Small intestine (tissue), 7 donors: ENCODE data around the gene UGT1A3. TPM values are rescaled to one million over a fixed set of nuclear protein-coding genes. Genes with fewer than 3 reads are reported as not detected.

ENCODE experiments used
- DNase-seq, 2 donors: peaks; one replicate each; pipeline versions ENCODE4 v3.0.0 to v3.0.0-alpha.2; 2013
- FAIRE-seq: peaks from 2 replicates; lab custom pipeline; 2012; peaks lifted over from hg19 to GRCh38; lab: Jason Lieb, UNC
- H3K27ac ChIP-seq, 3 donors: one replicate each; pipeline ENCODE4 v1.5.1; 2013; ENCODE audit warnings: low read length in 2 of 3, mild to moderate bottlenecking in 2 of 3, control low read depth in 1 of 3, inconsistent platforms in 1 of 3, low read depth in 1 of 3, moderate library complexity in 1 of 3
- H3K27me3 ChIP-seq, 3 donors: one replicate each; pipeline ENCODE4 v1.6.1; 2013; ENCODE audit warnings: low read length in 3 of 3, inconsistent platforms in 1 of 3; ENCODE audit not compliant: control insufficient read depth in 3 of 3, insufficient read depth in 3 of 3
- H3K36me3 ChIP-seq, 3 donors: one replicate each; pipeline ENCODE4 v1.6.1; 2013; ENCODE audit warnings: low read length in 3 of 3, inconsistent platforms in 1 of 3, low read depth in 1 of 3, mild to moderate bottlenecking in 1 of 3, moderate library complexity in 1 of 3; ENCODE audit not compliant: control insufficient read depth in 3 of 3, insufficient read depth in 2 of 3
- H3K4me1 ChIP-seq, 3 donors: one replicate each; pipeline ENCODE4 v1.6.1; 2013; ENCODE audit warnings: low read length in 2 of 3, inconsistent platforms in 1 of 3, low read depth in 1 of 3, mild to moderate bottlenecking in 1 of 3, moderate library complexity in 1 of 3; ENCODE audit not compliant: control insufficient read depth in 3 of 3, insufficient read depth in 2 of 3
- H3K4me3 ChIP-seq, 3 donors: one replicate each; pipeline ENCODE4 v1.5.1; 2013; ENCODE audit warnings: low read length in 3 of 3, control low read depth in 1 of 3, inconsistent platforms in 1 of 3, low read depth in 1 of 3, mild to moderate bottlenecking in 1 of 3, moderate library complexity in 1 of 3
- H3K9me3 ChIP-seq, 2 donors: one replicate each; pipeline ENCODE4 v1.6.1; 2013; ENCODE audit warnings: low read depth in 1 of 2, low read length in 1 of 2; ENCODE audit not compliant: control insufficient read depth in 2 of 2, insufficient read depth in 1 of 2
- WGBS, 3 donors: extraction: QIAGEN DNeasy Blood & Tissue Kit; methylation state at CpG; one replicate each; pipeline ENCODE4 v1.1.7; 2013; 5-methylcytosine and 5-hydroxymethylcytosine counted together
- polyA plus RNA-seq, 4 donors: library from polyadenylated mRNA; stranded (reverse) in 3 of 4; unstranded in 1 of 4; fragments of 200-250 nt in 3 of 4; fragments of 120-200 nt in 1 of 4; gene quantifications; one replicate each; pipeline versions ENCODE4 v1.2.1 to v1.2.3, GENCODE V29; 2013
- donor health status: healthy with polysubstance abuse.
- donor health status: control.
- donor health status: control.
- donor health status: Bipolar disorder and iron deficiency.
- donor health status: healthy.

UGT1A3 gene
- polyA plus RNA-seq, 4 donors, result 0.22 to 6.8 (median 2.7) TPM

- Histone ChIP-seq H3K27ac (no peak overlapping the region), H3K4me3 (no peak overlapping the region), H3K9me3 (no peaks in the 10 kb centered on the region), H3K36me3 (no peaks in the 10 kb centered on the region), H3K27me3 (peaks cover 0 to 2% (median 0%) of the 10 kb centered on the region in 3 donors), H3K4me1 (no peaks in the 10 kb centered on the region)
- no peak for FAIRE-seq
- no peak for DNase-seq
- 77 to 82% (median 81%) methylated on average over 10 of the region's 10 CpGs for WGBS, 3 donors
These were observed 79.4 kb downstream of the UGT1A3 start for GRCh38 chr2:233807966-233808935.

DNA sequence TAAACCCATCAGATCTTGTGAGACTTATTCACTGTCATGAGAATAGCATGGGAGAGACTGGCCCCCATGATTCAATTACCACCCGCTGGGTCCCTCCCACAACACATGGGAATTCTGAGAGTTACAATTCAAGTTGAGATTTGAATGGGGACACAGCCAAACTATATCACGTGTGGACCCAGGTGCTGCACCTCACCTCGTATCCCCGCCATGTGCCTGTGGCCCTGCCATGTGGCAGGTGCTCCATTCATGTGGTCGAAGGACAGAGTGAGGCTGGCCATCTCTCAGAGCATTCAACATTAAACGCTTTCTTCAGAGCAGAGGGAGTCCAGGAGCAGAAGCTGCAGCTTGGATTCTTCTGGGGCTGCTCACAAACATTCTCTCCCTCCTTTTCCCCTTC is 81.5 kb downstream of the UGT1A3 start:
- FAIRE-seq (no peak), DNase-seq (no peak)
- no peaks in the 10 kb centered on the region for H3K4me1 ChIP-seq
- peaks cover 0 to 2% (median 0%) of the 10 kb centered on the region in 3 donors for H3K27me3 ChIP-seq
- H3K4me3 ChIP-seq, result no peak overlapping the region
- 88 to 97% (median 91%) methylated on average over 6 of the region's 6 CpGs for WGBS, 3 donors
- H3K27ac ChIP-seq, result no peak overlapping the region
- no peaks in the 10 kb centered on the region for H3K9me3 ChIP-seq
- no peaks in the 10 kb centered on the region for H3K36me3 ChIP-seq

DNA sequence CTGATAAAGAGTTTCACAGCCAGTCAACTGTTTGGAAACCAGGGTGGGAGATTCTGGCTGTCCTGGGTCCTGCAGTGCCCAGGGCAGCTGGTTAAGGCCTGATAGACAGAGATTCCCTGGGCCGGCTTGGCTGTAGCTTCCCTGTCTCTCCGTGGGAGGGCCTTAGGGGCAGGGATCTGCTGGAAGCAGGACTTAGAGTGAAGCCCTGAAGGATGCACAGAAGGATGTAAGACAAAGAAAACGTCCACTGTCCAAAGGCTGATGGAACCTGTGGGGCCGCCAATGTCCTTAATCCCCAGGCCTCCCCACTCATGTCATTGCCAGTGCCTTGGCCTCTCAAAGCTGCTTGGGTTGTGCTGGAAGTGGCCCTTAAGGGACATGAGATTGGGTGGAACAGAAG is 82.2 kb downstream of the UGT1A3 start:
- peaks cover 0 to 2% (median 0%) of the 10 kb centered on the region in 3 donors for H3K27me3 ChIP-seq
- H3K4me3 ChIP-seq, result no peak overlapping the region
- H3K9me3 ChIP-seq, result no peaks in the 10 kb centered on the region
- FAIRE-seq (no peak), DNase-seq (no peak)
- no peak overlapping the region for H3K27ac ChIP-seq
- H3K36me3 ChIP-seq, result no peaks in the 10 kb centered on the region
- WGBS, 3 donors, result 66 to 81% (median 71%) methylated on average over 4 of the region's 4 CpGs
- no peaks in the 10 kb centered on the region for H3K4me1 ChIP-seq

GRCh38 chr2:233811732-233812131 is 82.9 kb downstream of the UGT1A3 start:
- H3K27me3 ChIP-seq, result peaks cover 0 to 2% (median 0%) of the 10 kb centered on the region in 3 donors
- DNase-seq (no peak), FAIRE-seq (no peak)
- peaks cover 0 to 2% of the 10 kb centered on the region in 2 donors for H3K9me3 ChIP-seq
- H3K4me3 ChIP-seq, result no peak overlapping the region
- no peaks in the 10 kb centered on the region for H3K36me3 ChIP-seq
- H3K4me1 ChIP-seq, result peaks cover 0 to 5% (median 0%) of the 10 kb centered on the region in 3 donors
- 89 to 98% (median 90%) methylated on average over 8 of the region's 8 CpGs for WGBS, 3 donors
- H3K27ac ChIP-seq, result no peak overlapping the region

DNA sequence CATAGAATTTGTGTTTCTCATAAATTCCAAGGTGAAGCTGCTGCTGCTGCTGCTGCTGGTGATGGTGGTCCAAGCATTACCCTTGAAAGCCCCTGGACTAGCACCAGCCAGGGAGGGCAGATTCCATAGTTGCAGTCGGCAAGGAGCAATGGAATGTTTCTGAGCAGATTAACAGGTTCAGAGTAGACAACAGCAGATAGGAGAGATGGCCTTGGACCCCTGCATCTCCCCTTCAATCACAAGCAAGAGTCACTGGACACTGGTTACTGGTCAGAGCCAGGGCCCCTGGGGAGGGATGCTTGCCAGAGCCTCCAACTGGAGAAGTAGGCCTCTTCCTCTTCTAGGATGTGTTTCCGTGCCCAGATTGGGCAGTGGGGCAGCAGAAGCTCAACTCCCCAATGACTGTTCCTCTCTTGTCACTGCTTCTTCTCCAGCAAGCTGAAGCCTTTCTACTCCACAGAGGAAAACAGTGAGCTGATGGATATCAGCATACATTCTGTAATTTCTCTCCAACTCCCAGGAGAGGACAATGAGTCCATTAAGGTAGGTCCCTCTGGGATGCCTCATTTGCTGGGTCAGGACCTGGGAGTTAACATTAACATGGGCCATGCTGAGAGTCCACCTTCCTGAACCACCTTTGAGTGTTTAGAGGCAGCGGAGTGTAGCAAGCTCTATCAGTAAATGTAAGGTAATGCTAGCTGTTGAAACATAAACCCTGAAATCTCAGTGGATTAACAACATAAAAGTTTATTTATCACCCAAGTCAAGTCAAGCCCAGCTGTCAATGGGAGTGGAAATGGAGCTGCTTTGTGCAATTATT is 84.6 kb downstream of the UGT1A3 start:
- WGBS, 3 donors, result 89 to 92% (median 92%) methylated on average over 3 of the region's 3 CpGs
- peaks cover 0 to 2% of the 10 kb centered on the region in 2 donors for H3K9me3 ChIP-seq
- H3K4me1 ChIP-seq, result peaks cover 0 to 20% (median 0%) of the 10 kb centered on the region in 3 donors
- H3K36me3 ChIP-seq, result no peaks in the 10 kb centered on the region
- FAIRE-seq (no peak), DNase-seq (no peak)
- no peak overlapping the region for H3K4me3 ChIP-seq
- no peaks in the 10 kb centered on the region for H3K27me3 ChIP-seq
- no peak overlapping the region for H3K27ac ChIP-seq

DNA sequence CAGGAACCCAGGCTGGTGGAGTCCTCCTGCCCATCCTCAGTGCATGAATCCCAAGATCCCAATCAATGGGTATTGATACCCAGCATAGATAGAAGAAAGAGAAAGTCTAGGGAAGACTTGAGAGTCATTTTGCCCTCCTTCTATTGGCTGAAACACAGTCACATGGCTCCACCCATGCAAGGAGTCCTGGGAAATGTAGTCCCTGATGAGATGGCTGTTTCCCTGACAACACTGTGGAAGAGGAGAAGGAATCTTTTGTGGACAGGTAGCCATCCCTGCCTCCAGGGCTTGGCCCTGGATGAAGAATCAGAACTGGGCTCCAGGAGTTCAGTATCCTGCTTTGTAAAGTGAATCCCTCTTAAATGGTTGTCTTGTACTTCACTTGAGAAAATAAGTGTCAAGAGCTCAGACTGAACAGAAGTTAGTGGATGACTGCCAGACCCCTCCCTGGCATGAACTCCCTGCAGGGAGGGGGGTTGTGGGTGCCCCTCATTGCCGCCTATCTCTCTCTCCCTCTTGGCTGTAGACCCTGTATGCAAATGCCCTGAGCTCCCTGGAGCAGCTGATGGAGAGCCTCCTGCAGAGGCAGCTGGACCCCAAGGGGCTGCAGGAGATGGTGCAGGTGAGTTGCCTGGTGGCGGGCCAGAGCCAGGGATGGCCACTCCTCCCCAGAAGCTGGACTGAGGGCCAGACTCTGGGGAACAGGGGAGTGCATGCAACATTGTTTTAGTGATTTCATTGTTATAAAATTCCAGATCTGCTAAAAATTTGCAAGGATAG is 85.4 kb downstream of the UGT1A3 start:
- peaks cover 0 to 2% of the 10 kb centered on the region in 2 donors for H3K9me3 ChIP-seq
- H3K27ac ChIP-seq, result no peak overlapping the region
- H3K36me3 ChIP-seq, result no peaks in the 10 kb centered on the region
- H3K4me3 ChIP-seq, result no peak overlapping the region
- H3K27me3 ChIP-seq, result no peaks in the 10 kb centered on the region
- WGBS, 3 donors, result 83 to 100% (median 91%) methylated on average over 2 of the region's 2 CpGs
- H3K4me1 ChIP-seq, result peaks cover 0 to 23% (median 0%) of the 10 kb centered on the region in 3 donors
- FAIRE-seq (no peak), DNase-seq (no peak)

DNA sequence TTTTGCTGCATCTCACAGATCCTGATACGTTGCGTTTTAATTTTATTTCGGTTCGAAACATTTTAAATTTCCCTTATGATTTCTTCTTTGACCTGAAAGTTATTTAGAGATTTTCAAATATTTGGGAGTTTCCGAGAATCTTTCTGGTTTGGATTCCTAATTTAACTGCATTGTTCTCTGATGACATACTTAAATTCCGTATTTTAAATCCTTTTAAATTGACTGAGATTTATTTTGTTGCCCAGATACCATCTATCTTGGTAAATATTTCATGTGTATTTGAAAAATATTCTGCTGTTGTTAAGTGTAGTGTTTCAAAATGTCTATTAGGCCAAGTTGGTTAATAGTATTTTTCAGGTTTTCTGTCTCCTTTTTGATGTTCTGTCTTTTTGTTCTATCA is 87.0 kb downstream of the UGT1A3 start:
- no peaks in the 10 kb centered on the region for H3K27me3 ChIP-seq
- H3K27ac ChIP-seq, result no peak overlapping the region
- DNase-seq (no peak), FAIRE-seq (no peak)
- H3K36me3 ChIP-seq, result no peaks in the 10 kb centered on the region
- H3K4me3 ChIP-seq, result no peak overlapping the region
- peaks cover 0 to 23% (median 0%) of the 10 kb centered on the region in 3 donors for H3K4me1 ChIP-seq
- peaks cover 0 to 2% of the 10 kb centered on the region in 2 donors for H3K9me3 ChIP-seq
- 80 to 96% (median 90%) methylated on average over 6 of the region's 6 CpGs for WGBS, 3 donors
